Measurements from ENCODE around the gene UBAP2. TPM values are rescaled to one million over a fixed set of nuclear protein-coding genes. Genes with fewer than 3 reads are reported as not detected.
A peak's percentile ranks its signal among the peaks of the same experiment; 100 is the strongest.
"Not testable (repeated sequence)": the region's sequence is repeated elsewhere in the genome, so short reads cannot be mapped to it uniquely, and the experiment has no call there.

Gene UBAP2
- total RNA-seq, 6 experiments from 2014 or later: 28.7 to 34.9 (median 32.8) TPM

GRCh38 chr9:34025811-34026210 lies 22.9 kb downstream of the UBAP2 start:
- Mint-ChIP-seq H3K27ac (no peak overlapping the region), H3K27me3 (ENCODE audit: insufficient read depth) (peaks cover 2% of the 10 kb centered on the region; the same call in 1 of the 2 replicates)
- no peak for TF ChIP-seq CTCF (IDR thresholded peaks at IDR 0.05)

GRCh38 chr9:34025062-34025461 lies 23.6 kb downstream of the UBAP2 start:
- no peak for TF ChIP-seq CTCF (IDR thresholded peaks at IDR 0.05)
- H3K27me3 Mint-ChIP-seq (ENCODE audit: insufficient read depth): peaks cover 2% of the 10 kb centered on the region; the same call in 1 of the 2 replicates
- no peak for DNase-seq
- H3K4me1 Mint-ChIP-seq (ENCODE audit: low read depth): peaks cover 14% of the 10 kb centered on the region
- H3K4me3 Mint-ChIP-seq: no peak overlapping the region
- no peaks in the 10 kb centered on the region for H3K36me3 Mint-ChIP-seq (ENCODE audit: low read depth)
- no peaks in the 10 kb centered on the region for H3K9me3 Mint-ChIP-seq
- no peak overlapping the region for H3K27ac Mint-ChIP-seq

More at GRCh38 chr9:34025811-34026210, 22.9 kb downstream of the UBAP2 start:
- Mint-ChIP-seq H3K4me1 (ENCODE audit: low read depth) (peaks cover 14% of the 10 kb centered on the region), H3K4me3 (no peak overlapping the region), H3K36me3 (ENCODE audit: low read depth) (no peaks in the 10 kb centered on the region), H3K9me3 (no peaks in the 10 kb centered on the region)
- no peak for DNase-seq

- not testable (repeated sequence) for H3K4me3 Mint-ChIP-seq; H3K27me3 Mint-ChIP-seq (ENCODE audit: insufficient read depth); H3K36me3 Mint-ChIP-seq (ENCODE audit: low read depth); DNase-seq; H3K9me3 Mint-ChIP-seq; H3K27ac Mint-ChIP-seq
- peaks cover 14% of the 10 kb centered on the region for H3K4me1 Mint-ChIP-seq (ENCODE audit: low read depth)
Measured at GRCh38 chr9:34024476-34024875, 24.2 kb downstream of the UBAP2 start.

GRCh38 chr9:34016149-34016548 lies 32.5 kb downstream of the UBAP2 start:
- no peak for DNase-seq
- H3K4me1 Mint-ChIP-seq (ENCODE audit: low read depth): no peaks in the 10 kb centered on the region

GRCh38 chr9:34010979-34011378 lies 37.7 kb downstream of the UBAP2 start:
- H3K27me3 Mint-ChIP-seq (ENCODE audit: insufficient read depth): no peaks in the 10 kb centered on the region; the same call in 1 of the 2 replicates
- peak; percentile 70 for TF ChIP-seq CTCF (IDR thresholded peaks at IDR 0.05)
- DNase-seq: no peak
- H3K4me1 Mint-ChIP-seq (ENCODE audit: low read depth): no peaks in the 10 kb centered on the region
- H3K4me3 Mint-ChIP-seq: no peak overlapping the region
- no peaks in the 10 kb centered on the region for H3K9me3 Mint-ChIP-seq
- no peaks in the 10 kb centered on the region for H3K36me3 Mint-ChIP-seq (ENCODE audit: low read depth)
- H3K27ac Mint-ChIP-seq: no peak overlapping the region

More at GRCh38 chr9:34016149-34016548, 32.5 kb downstream of the UBAP2 start:
- TF ChIP-seq CTCF (IDR thresholded peaks at IDR 0.05): no peak
- Mint-ChIP-seq H3K36me3 (ENCODE audit: low read depth) (no peaks in the 10 kb centered on the region), H3K27me3 (ENCODE audit: insufficient read depth) (no peaks in the 10 kb centered on the region), H3K9me3 (no peaks in the 10 kb centered on the region), H3K4me3 (no peak overlapping the region), H3K27ac (no peak overlapping the region)

- H3K9me3 Mint-ChIP-seq: no peaks in the 10 kb centered on the region
- TF ChIP-seq CTCF (IDR thresholded peaks at IDR 0.05): no peak
- peaks cover 5% of the 10 kb centered on the region; the same call in 1 of the 2 replicates for H3K36me3 Mint-ChIP-seq (ENCODE audit: low read depth)
- DNase-seq: no peak
- H3K4me3 Mint-ChIP-seq: no peak overlapping the region
- no peaks in the 10 kb centered on the region for H3K4me1 Mint-ChIP-seq (ENCODE audit: low read depth)
- H3K27me3 Mint-ChIP-seq (ENCODE audit: insufficient read depth): no peaks in the 10 kb centered on the region; the same call in 1 of the 2 replicates
- H3K27ac Mint-ChIP-seq: no peak overlapping the region
Measured at GRCh38 chr9:34001951-34002350, 46.7 kb downstream of the UBAP2 start.

Measured in HFFc6 (cell line).